ENCODE data around the gene ALDH3A2.
"Not testable (repeated sequence)": the region's sequence is repeated elsewhere in the genome, so short reads cannot be mapped to it uniquely, and the experiment has no call there.

Gene ALDH3A2

DNA sequence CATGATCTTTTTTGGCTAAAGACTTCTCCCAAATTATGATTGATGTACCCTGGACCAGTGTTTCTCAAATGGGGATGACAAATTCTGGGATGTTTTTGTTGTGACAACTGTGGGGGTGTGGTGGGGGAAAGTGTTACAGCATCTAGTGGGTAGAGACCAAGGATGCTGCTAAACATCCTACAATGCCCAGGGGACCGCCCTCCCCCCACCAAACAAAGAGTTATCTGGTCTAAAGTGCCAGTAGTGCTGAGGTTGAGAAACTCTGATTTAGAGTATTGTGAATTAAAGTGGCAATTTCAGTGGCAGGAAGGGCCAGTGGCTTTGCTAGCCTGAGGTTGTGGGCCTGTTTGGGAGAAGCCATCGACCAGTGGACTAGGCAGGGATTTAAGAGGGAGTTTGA lies 34.6 kb downstream of the ALDH3A2 start:
- DNase-seq: no peak

DNA sequence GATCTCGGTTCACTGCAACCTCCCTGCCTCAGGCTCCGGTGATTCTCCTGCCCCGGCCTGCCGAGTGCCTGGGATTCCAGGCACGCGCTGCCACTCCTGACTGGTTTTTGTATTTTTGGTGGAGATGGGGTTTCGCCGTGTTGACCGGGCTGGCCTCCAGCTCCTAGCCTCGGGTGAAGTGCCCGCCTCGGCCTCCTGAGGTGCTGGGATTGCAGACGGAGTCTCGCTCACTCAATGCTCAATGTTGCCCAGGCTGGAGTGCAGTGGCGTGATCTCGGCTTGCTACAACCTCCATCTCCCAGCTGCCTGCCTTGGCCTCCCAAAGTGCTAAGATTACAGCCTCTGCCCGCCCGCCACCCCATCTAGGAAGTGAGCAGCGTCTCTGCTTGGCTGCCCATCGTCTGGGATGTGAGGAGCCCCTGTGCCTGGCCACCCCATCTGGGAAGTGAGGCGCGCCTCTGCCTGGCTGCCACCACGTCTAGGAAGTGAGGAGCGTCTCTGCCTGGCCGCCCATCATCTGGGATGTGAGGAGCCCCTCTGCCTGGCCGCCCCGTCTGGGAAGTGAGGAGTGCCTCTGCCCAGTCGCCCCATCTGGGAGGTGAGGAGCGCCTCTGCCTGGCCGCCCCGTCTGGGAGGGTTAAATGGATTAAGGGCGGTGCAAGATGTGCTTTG lies 36.5 kb downstream of the ALDH3A2 start:
- not testable (repeated sequence) for DNase-seq

DNA sequence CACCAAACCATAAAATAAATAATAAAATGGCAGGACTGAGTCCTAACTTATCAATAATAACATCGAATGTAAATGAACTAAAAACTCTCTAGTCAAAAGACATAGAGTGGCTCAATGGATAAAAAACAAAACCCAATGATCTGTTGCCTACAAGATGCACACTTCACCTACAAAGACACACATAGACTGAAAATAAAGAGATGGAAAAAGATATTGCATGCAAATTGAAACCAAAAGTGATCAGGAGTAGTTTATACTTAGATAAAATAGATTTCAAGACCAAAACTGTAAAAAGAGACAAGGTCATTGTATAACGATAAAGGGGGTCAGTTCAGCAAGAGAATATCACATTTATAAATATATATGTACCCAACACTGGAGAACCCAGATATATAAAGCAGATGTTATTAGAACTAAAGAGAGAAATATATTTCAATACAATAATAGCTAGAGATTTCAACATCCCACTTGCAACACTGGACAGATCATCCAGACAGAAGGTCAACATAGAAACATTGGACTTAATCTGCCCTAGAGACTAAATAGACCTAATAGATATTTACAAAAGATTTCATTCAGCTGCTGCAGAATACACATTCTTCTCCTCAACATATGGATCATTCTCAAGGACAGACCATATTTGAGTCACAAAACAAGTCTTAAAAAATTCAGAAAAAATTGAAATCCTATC lies 38.0 kb downstream of the ALDH3A2 start:
- no peak for DNase-seq

DNA sequence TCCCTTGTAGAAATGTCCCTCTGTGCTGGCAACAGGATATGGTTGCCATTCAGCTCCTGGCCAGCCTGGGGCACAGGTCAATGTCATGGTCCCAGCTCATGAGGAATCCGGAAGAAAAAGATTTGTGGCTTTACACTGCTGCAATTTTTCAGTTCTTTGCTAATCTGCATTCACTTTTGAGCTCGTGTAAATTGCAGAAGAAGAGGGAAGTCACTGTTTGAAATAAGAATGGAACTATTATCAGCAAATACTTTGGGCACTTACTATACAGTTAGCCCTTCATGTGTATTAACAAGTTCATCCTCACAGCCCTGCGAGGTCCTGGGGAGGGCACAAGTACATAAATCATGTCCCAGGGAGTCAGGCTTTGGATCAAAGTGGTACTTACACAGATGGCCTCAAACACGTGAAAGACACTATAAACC lies 53.7 kb downstream of the ALDH3A2 start:
- DNase-seq: no peak

DNA sequence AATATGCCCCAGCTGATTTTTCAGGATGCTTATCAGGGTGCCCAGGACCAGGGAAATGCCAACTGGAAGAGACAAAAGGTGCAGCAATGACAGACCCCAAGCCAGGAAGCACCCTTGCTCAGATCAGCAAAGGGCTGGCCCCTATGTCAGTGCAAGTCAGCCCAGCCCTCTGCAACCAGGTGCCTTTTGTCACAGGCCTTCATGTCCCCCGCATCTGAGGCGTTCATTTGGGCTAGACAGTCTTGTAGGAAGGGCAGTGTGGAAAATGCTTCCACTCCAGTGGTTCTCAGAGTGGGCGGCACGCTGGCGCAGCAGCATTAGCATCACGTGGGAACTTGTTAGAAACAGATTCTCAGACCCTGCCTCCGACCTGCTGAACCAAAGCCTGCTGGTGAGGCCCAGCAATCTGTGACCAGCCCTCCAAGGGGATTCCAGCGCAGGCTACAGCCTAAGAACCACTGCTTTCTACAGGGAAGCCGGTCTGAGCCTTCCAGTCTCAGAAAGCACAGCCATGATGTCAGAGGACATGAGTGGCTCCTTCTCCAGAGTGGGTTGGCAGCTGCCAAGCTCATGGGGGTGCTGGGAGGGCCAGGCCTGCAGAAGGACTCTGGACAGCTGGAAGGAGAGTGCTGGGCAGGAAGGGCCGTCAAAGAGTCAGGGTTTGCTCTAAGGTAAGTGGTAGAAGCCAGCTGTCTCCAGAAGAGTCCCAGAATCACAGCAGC lies 54.7 kb downstream of the ALDH3A2 start:
- DNase-seq: no peak

DNA sequence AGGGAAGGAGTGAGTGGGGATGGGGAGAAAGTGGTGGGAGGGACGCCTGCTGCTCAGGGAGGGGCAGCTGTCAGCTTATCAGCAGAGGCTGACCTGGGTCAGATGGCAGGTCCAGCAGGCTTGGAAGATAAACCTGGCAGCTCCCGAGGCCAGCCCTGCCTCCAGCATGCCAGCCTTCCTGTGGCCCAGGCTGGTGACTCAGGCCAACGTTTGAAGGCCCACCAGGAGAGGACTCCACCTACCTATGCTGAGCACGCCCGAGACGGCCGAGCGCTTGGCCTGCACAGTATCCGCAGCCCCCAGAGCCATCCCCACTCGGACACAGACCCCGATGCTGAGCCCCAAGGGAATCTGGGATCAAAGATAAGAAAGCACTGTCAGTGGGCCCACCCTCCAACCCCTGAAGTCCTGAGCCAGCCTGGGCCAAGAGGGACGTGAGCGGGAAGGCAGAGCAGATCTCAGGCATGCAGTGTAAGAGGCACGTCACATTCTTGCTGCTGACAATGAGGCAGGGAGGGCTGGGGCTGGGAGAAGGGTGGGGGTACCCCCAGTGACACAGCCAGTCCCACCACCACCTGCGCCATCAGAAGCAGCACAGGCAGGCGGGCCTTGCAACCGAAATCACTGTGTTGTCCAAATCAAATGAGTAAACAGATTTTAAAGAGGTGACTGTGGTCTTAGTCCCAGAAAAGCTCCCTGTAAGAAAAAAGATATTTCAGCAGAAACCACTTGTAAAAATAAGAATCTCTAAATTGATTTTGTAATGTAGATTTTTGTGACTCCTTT lies 55.5 kb downstream of the ALDH3A2 start:
- no peak for DNase-seq

DNA sequence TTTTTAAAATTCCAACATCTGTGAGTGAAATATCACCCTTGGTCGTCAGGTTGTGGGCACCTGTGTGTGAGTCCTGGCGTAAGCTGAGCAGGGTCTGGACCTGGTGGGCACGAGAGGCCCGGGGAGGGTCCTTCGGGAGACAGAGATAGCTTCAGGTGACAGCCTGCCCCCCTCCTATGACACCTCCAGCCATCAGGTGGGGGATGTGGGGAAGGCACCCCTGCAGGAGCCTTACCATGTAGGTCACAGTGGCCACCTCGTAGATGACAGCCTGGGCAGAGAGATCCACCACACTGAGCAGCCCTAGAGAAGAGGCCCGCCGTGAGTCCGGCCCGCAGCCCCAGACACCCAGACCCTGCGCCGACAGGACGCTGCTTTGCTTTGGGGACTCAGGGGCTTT lies 56.6 kb downstream of the ALDH3A2 start:
- no peak for DNase-seq

DNA sequence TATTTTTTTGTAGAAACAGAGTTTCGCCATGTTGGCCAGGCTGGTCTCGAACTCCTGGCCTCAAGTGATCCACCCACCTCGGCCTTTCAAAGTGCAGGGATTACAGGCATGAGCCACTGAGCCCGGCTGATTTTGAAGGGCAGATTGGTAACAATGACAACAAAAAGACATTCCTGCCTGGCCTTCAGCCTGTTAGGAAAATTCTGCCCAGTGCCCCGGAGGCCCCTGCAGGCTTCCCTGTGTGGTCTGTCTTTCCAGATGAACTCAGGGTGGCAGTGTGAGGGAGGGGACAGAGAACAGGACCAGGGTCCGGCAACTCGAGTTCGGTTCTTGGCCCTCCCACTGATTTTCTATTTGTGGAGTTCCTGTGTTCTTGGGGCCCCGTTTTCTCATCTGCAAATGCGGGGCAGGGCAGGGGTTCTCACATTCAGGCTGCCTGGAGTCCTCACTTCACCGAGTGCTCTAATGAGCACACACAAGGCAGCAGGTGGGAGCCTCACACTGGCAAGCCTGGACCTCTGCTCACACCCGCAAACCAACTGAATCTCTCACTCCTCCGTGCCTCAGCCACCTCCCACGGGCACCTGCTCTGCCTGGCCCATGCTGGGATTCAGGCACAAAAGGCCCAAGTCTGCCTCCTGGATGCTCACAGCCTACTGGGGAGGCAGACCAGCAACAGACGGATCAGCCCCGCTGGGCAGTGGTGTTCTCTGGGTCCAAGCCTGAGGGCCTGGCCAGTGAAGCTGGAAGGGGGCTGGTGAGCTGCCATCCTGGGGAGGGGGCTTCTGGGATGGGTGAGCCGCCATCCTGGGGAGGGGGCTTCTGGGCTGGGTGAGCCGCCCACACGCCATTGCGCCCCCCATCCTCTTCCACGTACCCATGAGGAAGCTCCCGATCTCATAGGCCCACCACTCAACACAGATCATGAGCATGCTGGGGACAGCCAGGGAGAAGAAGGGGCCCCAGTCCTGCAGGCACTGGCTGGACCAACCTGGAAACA lies 57.5 kb downstream of the ALDH3A2 start:
- DNase-seq: no peak

DNA sequence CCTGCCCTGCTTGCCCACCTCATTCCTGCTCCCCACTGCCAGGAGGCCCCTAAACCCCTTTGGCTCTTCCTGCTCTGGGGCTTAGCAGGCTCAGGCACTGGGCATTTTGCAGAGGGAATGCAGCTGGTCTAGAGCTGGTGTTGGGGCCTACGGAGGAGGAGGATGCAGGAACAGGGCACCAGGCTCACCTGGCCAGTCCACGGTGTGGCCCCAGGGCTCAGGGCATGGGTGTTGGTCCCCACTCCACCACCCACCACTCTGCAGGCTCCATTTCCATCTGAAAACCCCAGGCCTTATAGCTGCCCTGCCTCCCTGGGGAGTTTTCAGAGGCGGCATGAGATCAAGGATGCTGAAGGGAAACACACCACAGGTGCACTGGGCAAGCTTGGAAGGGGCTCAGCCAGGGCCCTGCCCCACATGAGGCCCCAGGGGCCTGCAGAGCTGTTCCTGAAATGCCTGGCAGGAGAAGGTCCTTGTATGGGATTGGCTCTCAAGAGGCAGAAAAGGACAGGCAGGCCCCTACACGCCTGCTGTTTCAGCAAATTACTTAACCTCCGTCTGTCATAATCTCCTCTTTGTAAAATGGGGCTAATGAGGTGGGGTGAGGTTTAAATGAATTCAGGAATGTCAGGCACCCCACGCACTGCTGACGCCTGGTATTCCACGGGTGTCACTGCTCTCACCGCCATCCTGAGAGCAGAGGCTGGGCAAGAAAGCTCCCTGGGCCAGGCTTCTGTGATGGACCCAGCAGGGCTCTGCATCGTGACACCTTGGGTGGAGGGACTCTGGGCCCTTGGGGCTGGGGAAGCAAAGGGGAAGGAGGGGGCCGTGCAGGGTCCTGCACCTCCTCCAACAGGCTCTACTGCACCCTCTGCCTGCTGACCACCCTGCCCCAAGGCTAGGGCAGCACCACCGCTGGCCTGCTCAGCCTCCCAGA lies 58.5 kb downstream of the ALDH3A2 start:
- DNase-seq: no peak

DNA sequence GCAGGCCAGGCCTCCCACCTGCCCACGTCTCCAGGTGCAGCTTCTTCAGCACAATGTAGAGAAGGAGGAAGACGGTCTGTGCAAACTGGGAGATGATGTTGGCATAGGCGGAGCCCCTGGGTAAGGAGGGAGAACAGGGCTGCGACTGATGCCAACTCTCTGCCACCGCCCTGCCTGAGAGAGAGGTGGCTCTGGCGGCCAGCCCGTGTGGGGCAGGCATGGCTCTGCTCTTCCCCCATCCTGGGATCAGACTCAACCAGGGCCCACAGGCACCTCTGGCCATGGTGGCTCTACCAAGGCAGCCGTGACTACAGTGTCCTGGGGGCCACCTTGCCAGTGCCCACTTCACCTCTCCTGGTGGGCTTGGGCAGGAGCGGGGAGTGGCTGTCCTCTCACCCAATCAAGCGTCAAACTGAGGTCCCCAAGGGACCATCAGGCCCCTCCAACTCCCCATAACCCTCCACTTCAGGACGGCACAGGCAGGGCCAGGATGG lies 59.2 kb downstream of the ALDH3A2 start:
- no peak for DNase-seq

DNA sequence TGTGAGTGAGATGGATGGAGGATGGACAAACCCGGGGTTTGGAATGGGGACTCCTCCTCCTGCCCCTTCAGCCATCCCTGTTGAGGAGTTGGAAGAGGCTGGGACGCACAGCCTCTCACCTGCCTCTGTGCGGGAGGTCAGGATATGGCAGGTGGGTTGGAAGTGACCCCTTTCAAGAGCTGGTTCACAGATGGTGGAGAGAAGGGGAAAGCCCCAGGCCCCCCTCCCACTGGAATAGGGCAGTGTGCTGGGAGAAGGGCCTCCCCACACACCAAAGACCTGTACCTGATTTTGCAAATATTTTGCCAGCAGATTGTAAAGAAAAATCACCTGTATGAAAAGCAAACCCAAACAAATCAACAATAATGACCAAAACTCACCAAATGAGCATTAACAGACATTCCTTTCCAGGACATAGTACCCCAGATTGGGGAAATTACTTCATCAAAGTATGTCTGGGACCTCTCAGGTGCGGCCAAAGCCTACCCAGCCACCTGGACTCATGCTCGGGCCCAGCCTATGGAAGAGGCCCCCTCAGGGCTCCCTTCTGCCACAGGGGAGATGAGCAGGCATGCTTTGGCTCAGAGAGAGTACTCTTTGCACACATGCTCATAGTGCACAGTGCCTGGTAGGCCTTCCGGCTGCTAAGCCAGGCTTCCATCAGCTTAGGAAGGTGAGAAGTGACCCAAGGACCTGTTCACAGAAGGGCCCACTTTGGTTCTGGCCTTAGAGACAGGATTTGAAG lies 60.1 kb downstream of the ALDH3A2 start:
- no peak for DNase-seq

DNA sequence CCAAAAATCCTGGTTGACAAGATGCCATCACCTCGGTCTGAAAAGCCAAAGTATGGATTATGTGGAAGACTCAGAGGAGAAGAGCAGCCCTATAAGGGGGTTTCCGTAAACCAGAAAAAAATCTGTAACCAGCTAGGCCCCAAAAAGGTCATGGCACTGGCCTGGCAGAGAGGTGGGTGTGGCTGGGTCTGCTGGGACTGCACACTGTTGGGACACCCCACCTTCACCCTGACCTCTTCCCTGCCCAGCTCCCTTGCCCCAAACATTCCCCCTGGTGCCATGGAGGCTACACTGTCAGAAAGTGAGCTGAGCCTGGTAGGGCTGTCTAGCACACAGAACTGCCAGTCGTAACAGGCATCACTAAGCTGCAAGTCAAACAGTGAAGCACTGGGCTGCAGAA lies 61.3 kb downstream of the ALDH3A2 start:
- no peak for DNase-seq

DNA sequence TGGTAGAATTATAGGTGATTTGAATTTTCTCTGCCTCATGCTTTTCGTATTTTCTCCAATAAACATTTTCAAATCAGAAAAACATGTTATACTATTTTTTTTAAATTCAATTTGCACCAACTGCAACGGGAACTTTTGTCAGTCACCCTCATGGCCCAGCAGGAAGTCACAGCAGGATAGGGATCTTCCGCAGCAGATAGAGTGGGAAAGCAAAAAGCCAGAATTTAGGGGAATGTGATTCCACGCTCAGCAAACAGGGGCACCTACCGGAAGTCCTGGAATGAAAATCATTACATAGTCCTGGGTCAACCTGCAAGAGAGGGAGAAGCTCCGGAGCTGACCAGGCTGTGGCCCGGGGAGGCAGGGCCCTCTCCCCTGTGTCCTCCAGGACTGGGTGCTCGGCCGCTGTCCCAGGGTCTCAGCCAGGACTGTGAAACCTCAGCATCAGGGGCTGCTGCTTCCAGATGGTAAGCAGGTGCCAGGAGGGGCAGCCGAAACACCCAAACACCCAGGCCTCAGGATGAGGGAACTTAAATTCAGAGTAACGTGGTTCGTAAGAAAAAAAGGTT lies 64.0 kb downstream of the ALDH3A2 start:
- no peak for DNase-seq

DNA sequence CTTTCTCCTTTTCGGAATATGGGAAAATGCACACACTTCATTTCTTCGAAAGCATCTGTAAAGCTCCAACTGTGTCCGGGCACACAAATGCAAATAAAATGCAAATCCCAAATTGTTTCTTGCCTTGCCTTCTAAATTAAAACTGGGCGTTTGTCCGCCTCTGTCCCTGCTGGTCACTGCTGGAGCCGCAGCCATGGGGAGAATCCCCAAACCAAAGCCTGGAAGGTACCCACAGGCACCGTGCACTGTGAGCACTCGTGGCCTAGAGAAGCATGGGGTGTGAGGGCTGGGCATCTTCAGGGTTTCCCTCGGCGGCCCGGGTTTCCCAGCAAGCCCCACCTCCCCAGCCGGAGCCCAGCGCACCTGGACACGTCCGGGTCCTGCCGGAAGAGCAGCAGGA lies 64.9 kb downstream of the ALDH3A2 start:
- no peak for DNase-seq

DNA sequence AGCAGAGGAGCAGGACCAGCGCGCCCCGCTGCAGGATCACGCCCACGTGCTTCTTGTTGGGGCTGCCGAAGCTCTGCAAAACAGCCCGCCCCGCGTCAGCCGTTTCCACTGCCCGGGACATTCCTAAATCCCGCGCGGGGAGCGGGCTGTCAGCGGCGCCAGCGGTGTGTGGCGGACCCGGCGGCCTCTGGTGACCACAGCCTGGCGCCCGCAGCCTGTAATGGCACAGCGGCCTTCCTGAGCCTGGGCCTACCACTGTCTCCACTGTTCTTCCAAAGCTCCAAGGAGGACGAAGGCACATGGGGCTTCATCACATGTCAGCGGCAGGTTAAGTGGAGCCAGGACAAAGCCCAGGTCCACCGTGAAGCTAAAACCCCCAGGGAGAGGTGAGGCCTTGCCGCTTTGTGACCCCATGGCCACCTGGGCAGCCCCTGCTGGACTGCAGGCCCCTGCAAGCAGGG lies 65.4 kb downstream of the ALDH3A2 start:
- DNase-seq: no peak

DNA sequence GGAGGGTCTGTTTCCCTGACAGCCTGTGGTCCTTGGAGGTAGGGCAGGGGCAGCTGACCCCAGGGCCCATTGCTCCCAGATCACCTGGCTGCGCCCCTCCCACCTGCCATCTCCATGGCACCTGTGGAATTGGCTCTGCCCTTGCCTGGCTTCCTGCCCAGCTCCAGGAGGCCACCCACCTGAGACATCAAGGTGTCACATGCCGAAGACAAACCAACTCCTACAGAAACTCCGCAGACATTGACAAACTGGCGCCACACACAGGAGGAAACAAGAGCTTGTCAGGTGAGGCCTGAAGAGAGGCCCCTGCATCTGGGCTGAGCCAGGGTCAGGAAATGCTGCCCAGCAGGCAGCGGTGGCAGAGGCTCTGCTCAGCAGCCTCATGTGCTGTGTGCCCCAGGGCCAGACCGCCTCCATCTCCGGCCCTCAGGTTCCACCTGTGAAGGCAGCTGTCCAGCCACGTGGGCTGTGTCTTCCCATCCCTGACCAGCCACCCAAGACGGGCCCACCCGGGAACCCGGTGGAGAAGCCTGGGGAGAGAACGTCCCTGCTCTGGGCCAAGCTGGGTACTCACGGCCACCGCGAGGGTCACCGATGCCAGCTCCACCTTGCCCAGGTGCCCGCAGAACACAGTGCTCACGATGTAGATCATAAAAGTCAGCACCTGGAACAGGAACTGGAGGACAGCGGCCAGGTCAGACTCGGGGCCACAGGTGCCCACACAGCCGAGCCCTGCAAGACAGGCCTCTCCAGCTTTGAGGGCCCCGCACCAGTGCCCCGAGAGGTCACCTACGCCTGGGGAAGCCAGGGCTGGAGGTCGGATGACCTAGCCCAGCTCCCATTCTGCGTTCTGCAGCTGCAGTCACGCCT lies 66.2 kb downstream of the ALDH3A2 start:
- no peak for DNase-seq

DNA sequence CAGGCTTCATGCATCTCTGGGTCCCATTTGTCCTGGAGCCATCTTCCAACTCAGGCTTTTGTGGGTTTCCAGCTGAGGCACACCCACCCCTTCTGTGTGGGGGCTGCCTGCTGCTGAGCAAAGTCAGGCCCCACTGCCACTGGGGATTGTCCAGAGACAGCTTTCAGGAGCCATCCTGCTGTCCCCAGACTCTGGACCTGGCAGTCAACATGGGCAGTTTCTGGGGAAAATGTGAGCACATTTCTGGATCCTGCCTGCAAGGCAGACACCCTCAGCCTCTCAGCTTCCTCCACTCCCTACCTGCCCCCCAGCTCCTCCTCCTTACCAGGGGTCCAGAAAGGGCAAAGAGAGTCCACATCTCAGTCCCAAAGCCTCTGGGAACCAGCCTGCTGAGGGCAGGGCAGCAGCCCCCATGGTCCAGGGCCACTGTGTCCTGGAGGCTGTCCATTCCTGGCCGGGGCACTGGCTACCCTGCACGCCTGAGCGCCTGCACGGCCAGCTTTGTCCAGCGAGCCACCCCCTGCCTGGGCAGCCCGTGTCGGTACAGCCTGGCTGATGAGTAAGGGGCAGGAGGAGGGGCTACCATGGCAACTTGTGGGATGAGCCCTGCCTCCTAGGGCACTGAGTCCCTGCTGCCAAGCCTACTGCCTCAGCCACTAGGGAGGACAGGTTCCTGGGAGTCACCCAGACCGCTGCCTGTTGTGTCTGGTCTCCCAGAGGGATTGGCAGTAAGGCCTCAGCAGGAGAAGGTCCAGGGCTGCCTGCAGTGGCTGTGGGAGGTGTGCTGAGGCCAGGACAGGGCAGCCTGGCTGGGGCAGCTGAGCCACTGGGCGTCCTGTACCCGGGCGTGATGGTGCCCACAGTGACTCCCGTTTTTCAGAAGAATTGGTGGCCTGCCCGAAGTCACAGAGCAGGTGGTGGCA lies 67.8 kb downstream of the ALDH3A2 start, which contains the start of gene SLC47A2:
SLC47A2 (minus strand) TSS at position 477 of the 923 bp plus-strand sequence; CDS start at position 448, 29 bp downstream.
- DNase-seq: no peak
